ENCODE data around the gene CEACAM16.

GRCh38 chr19:44740351-44740824, 41.4 kb downstream of the CEACAM16 start:
- TF ChIP-seq CTCF (IDR thresholded peaks at IDR 0.05; ENCODE audit: low read depth, low read length) (peak; percentile 31), EZH2phosphoT487 (IDR thresholded peaks at IDR 0.05; ENCODE audit: low read depth) (no peak)
